ENCODE measurements around the gene WDFY2. TPM values are rescaled to one million over a fixed set of nuclear protein-coding genes. Genes with fewer than 3 reads are reported as not detected.

Gene WDFY2
- total RNA-seq, 1 donor from 2014 or later: 3.9 TPM

DNA sequence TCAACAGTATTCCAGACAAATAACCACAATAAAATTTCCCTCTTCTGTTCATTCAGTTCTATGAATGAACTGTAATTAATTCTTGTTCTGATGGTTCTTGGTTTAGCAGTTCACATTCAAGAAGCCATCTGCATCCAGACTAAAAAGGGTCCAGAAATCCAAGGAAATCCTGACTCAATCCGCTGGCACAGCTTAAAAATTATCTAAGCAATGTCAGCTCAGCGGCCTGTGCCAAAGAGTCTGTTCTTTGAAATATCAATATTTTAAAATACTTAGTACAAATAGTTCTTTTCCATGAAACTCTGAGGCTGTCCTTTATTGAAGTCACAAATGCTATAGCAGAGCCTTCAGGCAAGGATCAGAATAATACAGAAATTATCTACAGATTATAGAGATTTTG lies 162.5 kb downstream of the WDFY2 start:
- Mint-ChIP-seq H3K27me3 (ENCODE audit: low read depth) (no peaks in the 10 kb centered on the region), H3K4me3 (ENCODE audit: unreplicated experiment) (no peak overlapping the region)

DNA sequence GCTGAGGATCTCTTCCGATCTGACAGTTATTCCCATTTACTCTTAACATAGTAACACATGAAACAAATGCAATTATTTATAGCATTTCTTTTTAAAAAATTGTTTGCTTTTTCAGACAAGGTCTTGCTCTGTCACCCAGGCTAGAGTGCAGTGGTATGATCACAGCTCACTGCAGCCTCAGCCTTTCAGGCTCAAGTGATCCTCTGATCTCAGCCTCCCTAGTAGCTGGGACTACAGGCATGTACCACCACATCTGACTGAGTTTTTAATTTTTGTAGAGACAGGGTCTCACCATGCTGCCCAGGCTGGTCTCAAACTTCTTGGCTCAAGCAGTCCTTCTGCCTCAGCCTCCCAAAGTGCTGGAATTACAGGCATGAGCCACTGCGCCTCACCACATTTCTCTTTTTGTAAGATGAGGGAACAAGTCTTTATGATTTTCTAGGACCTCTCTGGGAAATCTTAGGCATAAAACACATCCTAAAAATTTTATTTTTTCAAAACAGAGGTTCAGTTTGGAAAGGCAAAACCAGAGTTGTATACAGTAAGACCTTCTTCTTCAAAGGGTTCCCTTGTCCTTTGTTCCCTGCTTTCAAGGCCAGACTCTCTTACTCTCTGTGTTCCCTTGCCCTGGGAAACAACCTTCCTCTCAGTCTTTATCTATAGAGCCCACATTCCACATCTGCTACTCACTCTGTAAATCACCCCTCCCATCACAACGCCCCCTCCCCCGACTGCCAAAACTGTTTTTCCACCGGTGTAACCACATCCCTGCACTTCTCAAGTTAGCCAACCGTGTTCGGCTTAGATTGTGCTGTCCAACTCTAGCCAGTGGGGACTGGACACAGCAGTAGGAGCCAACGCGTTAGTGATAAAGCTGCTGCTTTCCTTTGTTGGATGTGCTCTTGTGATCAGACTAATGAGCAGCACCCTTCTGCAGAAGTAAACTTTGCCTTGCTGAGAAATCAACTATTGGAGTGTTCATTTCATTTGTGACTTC lies 163.5 kb downstream of the WDFY2 start:
- Mint-ChIP-seq H3K36me3 (ENCODE audit: low read depth) (peaks cover 11% of the 10 kb centered on the region), H3K27me3 (ENCODE audit: low read depth) (no peaks in the 10 kb centered on the region), H3K4me3 (ENCODE audit: unreplicated experiment) (no peak overlapping the region), H3K9me3 (ENCODE audit: low read depth) (peaks cover 8% of the 10 kb centered on the region), H3K4me1 (ENCODE audit: low read depth) (peaks cover 5% of the 10 kb centered on the region), H3K27ac (ENCODE audit: unreplicated experiment) (peak overlapping the region; percentile 37)
- DNase-seq (ENCODE audit: low spot score): no peak
- TF ChIP-seq, protein P1, sequence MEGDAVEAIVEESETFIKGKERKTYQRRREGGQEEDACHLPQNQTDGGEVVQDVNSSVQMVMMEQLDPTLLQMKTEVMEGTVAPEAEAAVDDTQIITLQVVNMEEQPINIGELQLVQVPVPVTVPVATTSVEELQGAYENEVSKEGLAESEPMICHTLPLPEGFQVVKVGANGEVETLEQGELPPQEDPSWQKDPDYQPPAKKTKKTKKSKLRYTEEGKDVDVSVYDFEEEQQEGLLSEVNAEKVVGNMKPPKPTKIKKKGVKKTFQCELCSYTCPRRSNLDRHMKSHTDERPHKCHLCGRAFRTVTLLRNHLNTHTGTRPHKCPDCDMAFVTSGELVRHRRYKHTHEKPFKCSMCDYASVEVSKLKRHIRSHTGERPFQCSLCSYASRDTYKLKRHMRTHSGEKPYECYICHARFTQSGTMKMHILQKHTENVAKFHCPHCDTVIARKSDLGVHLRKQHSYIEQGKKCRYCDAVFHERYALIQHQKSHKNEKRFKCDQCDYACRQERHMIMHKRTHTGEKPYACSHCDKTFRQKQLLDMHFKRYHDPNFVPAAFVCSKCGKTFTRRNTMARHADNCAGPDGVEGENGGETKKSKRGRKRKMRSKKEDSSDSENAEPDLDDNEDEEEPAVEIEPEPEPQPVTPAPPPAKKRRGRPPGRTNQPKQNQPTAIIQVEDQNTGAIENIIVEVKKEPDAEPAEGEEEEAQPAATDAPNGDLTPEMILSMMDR (IDR thresholded peaks at IDR 0.05): no peak

More for the DNA sequence above, 162.5 kb downstream of the WDFY2 start:
- Mint-ChIP-seq H3K36me3 (ENCODE audit: low read depth) (peaks cover 9% of the 10 kb centered on the region), H3K27ac (ENCODE audit: unreplicated experiment) (no peak overlapping the region), H3K9me3 (ENCODE audit: low read depth) (peaks cover 8% of the 10 kb centered on the region), H3K4me1 (ENCODE audit: low read depth) (peaks cover 5% of the 10 kb centered on the region)
- TF ChIP-seq, protein P1 (IDR thresholded peaks at IDR 0.05): no peak
- DNase-seq (ENCODE audit: low spot score): no peak

DNA sequence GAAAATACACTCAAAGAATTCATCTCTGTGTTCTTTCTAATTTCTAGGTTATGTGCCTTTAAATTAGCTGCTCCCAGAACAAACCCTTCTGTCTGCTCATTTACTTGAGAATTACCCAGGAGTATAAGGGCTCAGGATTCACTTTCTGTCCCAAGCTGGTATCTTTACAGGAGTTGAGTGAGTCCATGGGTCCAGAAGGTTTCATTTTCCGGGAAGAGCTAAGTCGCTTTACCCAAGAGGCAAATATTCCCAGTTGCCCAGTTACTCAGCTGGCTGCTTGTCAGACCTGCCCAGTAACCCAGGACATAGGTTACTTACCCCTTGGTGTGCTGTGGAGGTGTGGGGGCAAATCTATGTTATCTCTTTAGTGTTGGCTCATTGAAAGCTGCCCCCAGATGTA lies 172.4 kb downstream of the WDFY2 start:
- TF ChIP-seq, protein P1 (IDR thresholded peaks at IDR 0.05): no peak
- no peak overlapping the region for H3K4me3 Mint-ChIP-seq (ENCODE audit: unreplicated experiment)
- H3K9me3 Mint-ChIP-seq (ENCODE audit: low read depth): no peaks in the 10 kb centered on the region
- H3K27ac Mint-ChIP-seq (ENCODE audit: unreplicated experiment): no peak overlapping the region
- peaks cover 10% of the 10 kb centered on the region for H3K36me3 Mint-ChIP-seq (ENCODE audit: low read depth)
- no peaks in the 10 kb centered on the region for H3K27me3 Mint-ChIP-seq (ENCODE audit: low read depth)
- no peak for DNase-seq (ENCODE audit: low spot score)
- no peaks in the 10 kb centered on the region for H3K4me1 Mint-ChIP-seq (ENCODE audit: low read depth)

DNA sequence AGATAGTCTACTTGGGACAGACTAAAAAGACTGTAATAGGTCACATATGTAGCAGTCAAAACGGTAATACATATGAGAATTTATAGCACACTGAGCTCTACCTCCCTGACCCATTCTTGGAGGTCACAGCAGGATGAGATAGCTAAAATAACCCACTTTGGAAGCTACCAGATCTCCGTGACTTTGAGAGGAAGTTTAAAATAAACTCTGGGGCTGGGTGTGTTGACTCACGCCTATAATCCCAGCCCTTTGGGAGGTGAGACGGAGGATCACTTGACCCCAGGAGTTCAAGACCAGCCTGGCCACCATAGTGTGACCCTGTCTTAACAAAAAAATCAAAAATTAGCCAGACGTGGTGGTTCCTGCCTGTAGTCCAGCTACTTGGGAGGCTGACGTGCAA lies 174.4 kb downstream of the WDFY2 start:
- no peaks in the 10 kb centered on the region for H3K27me3 Mint-ChIP-seq (ENCODE audit: low read depth)
- H3K4me1 Mint-ChIP-seq (ENCODE audit: low read depth): no peaks in the 10 kb centered on the region
- DNase-seq (ENCODE audit: low spot score): no peak
- no peaks in the 10 kb centered on the region for H3K9me3 Mint-ChIP-seq (ENCODE audit: low read depth)
- H3K36me3 Mint-ChIP-seq (ENCODE audit: low read depth): peaks cover 3% of the 10 kb centered on the region
- H3K27ac Mint-ChIP-seq (ENCODE audit: unreplicated experiment): no peak overlapping the region
- TF ChIP-seq, protein P1 (IDR thresholded peaks at IDR 0.05): no peak
- no peak overlapping the region for H3K4me3 Mint-ChIP-seq (ENCODE audit: unreplicated experiment)

DNA sequence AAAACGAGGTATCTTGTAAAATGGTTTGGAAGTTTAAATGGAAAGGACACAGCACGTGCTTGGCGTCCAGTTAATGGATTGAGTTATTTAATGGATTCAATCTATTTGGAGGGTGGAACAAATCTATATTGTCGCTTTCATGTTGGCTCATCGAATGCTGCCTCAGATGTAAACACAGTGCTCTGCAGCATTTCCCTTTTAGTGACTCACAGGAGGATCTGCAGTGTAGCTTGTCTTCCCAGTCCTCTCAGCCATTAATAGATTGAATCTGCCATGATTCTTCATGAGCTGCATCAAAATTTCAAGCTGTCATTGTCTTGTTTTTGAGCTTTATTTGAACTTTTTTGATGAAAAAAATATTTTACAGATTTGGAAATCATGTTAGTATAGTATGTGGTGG lies 175.0 kb downstream of the WDFY2 start:
- TF ChIP-seq, protein P1 (IDR thresholded peaks at IDR 0.05): no peak
- H3K4me1 Mint-ChIP-seq (ENCODE audit: low read depth): peaks cover 4% of the 10 kb centered on the region
- H3K27ac Mint-ChIP-seq (ENCODE audit: unreplicated experiment): no peak overlapping the region
- DNase-seq (ENCODE audit: low spot score): no peak
- H3K27me3 Mint-ChIP-seq (ENCODE audit: low read depth): no peaks in the 10 kb centered on the region
- peaks cover 3% of the 10 kb centered on the region for H3K36me3 Mint-ChIP-seq (ENCODE audit: low read depth)
- no peak overlapping the region for H3K4me3 Mint-ChIP-seq (ENCODE audit: unreplicated experiment)
- H3K9me3 Mint-ChIP-seq (ENCODE audit: low read depth): no peaks in the 10 kb centered on the region

All from chondrocyte (in vitro differentiated cells).